Measurements from ENCODE around the gene OR1D2.
"Not testable (repeated sequence)": the region's sequence is repeated elsewhere in the genome, so short reads cannot be mapped to it uniquely, and the experiment has no call there.

Gene OR1D2

GRCh38 chr17:3104322-3104721, at the start of gene OR1D2:
Gene OR1D2 (minus strand): TSS chr17:3104422. CDS start chr17:3092996, 11,426 bp downstream.
- DNase-seq (ENCODE audit: low read depth) = no peak

- not testable (repeated sequence) for DNase-seq (ENCODE audit: low read depth)
Measured at GRCh38 chr17:3137494-3137893, 33.3 kb upstream of the OR1D2 start.

GRCh38 chr17:3127451-3127850, 23.2 kb upstream of the OR1D2 start, which contains the start of gene OR1G1:
Gene OR1G1 (minus strand): TSS chr17:3127551. CDS start chr17:3127551, 0 bp downstream.
- no peak for DNase-seq (ENCODE audit: low read depth)

- not testable (repeated sequence) for DNase-seq (ENCODE audit: low read depth)
Measured at GRCh38 chr17:3073850-3074249, 30.4 kb downstream of the OR1D2 start.

GRCh38 chr17:3065192-3065591, 39.0 kb downstream of the OR1D2 start:
- DNase-seq (ENCODE audit: low read depth) = not testable (repeated sequence)

- not testable (repeated sequence) for DNase-seq (ENCODE audit: low read depth)
Measured at GRCh38 chr17:3063507-3063906, 40.7 kb downstream of the OR1D2 start, which contains the start of gene OR1D5. Gene OR1D5 (minus strand): TSS chr17:3063607. CDS start chr17:3063607, 0 bp downstream.

GRCh38 chr17:3062824-3063377, 41.3 kb downstream of the OR1D2 start:
- not testable (repeated sequence) for DNase-seq (ENCODE audit: low read depth)

- DNase-seq (ENCODE audit: low read depth) = not testable (repeated sequence)
Measured at GRCh38 chr17:3054868-3055267, 49.4 kb downstream of the OR1D2 start.

- no peak for DNase-seq (ENCODE audit: low read depth)
Measured at GRCh38 chr17:3049705-3050295, 54.4 kb downstream of the OR1D2 start.

- peak; percentile 89 for DNase-seq (ENCODE audit: low read depth)
Measured at GRCh38 chr17:3048727-3049471, 55.3 kb downstream of the OR1D2 start.

- no peak for DNase-seq (ENCODE audit: low read depth)
Measured at GRCh38 chr17:3046753-3047152, 57.5 kb downstream of the OR1D2 start.

GRCh38 chr17:3043737-3044365, 60.4 kb downstream of the OR1D2 start:
- no peak for DNase-seq (ENCODE audit: low read depth)

GRCh38 chr17:3040882-3041281, 63.3 kb downstream of the OR1D2 start:
- DNase-seq (ENCODE audit: low read depth) = no peak

- no peak for DNase-seq (ENCODE audit: low read depth)
Measured at GRCh38 chr17:3039736-3040135, 64.5 kb downstream of the OR1D2 start.

- DNase-seq (ENCODE audit: low read depth) = no peak
Measured at GRCh38 chr17:3038941-3039340, 65.3 kb downstream of the OR1D2 start.
